ENCODE results near the gene FPR2. TPM values are rescaled to one million over a fixed set of nuclear protein-coding genes. Genes with fewer than 3 reads are reported as not detected.

FPR2 gene
- total RNA-seq, 1 donor from 2014 or later: not detected

GRCh38 chr19:51715850-51716249 lies 45.1 kb upstream of the FPR2 start:
- Histone ChIP-seq H3K27me3 (ENCODE audit: control insufficient read depth, insufficient read depth, low read length) (peaks cover 10% of the 10 kb centered on the region), H3K4me3 (ENCODE audit: low read depth, low read length) (no peak overlapping the region), H3K36me3 (ENCODE audit: control insufficient read depth, insufficient read depth, low read length) (no peaks in the 10 kb centered on the region)
- FAIRE-seq (no peak), DNase-seq (ENCODE audit: low read depth) (no peak)
- no peak for TF ChIP-seq CTCF (IDR thresholded peaks at IDR 0.05; ENCODE audit: insufficient read depth, low read length, severe bottlenecking)

- DNase-seq (ENCODE audit: low read depth) (no peak), FAIRE-seq (no peak)
- peaks cover 12% of the 10 kb centered on the region for H3K27me3 ChIP-seq (ENCODE audit: control insufficient read depth, insufficient read depth, low read length)
- H3K36me3 ChIP-seq (ENCODE audit: control insufficient read depth, insufficient read depth, low read length): no peaks in the 10 kb centered on the region
- no peak for TF ChIP-seq CTCF (IDR thresholded peaks at IDR 0.05; ENCODE audit: insufficient read depth, low read length, severe bottlenecking)
- no peak overlapping the region for H3K4me3 ChIP-seq (ENCODE audit: low read depth, low read length)
Observed at GRCh38 chr19:51716925-51717324, 44.1 kb upstream of the FPR2 start.

- no peak for DNase-seq (ENCODE audit: low read depth)
- Histone ChIP-seq H3K27me3 (ENCODE audit: control insufficient read depth, insufficient read depth, low read length) (peaks cover 14% of the 10 kb centered on the region), H3K36me3 (ENCODE audit: control insufficient read depth, insufficient read depth, low read length) (no peaks in the 10 kb centered on the region), H3K4me3 (ENCODE audit: low read depth, low read length) (no peak overlapping the region)
- no peak for FAIRE-seq
- TF ChIP-seq CTCF (IDR thresholded peaks at IDR 0.05; ENCODE audit: insufficient read depth, low read length, severe bottlenecking): no peak
Observed at GRCh38 chr19:51719251-51719988, 41.6 kb upstream of the FPR2 start.

GRCh38 chr19:51721905-51722304 lies 39.1 kb upstream of the FPR2 start:
- Histone ChIP-seq H3K27me3 (ENCODE audit: control insufficient read depth, insufficient read depth, low read length) (peaks cover 16% of the 10 kb centered on the region), H3K4me3 (ENCODE audit: low read depth, low read length) (no peak overlapping the region), H3K36me3 (ENCODE audit: control insufficient read depth, insufficient read depth, low read length) (no peaks in the 10 kb centered on the region)
- TF ChIP-seq CTCF (IDR thresholded peaks at IDR 0.05; ENCODE audit: insufficient read depth, low read length, severe bottlenecking): no peak
- FAIRE-seq (no peak), DNase-seq (ENCODE audit: low read depth) (no peak)

GRCh38 chr19:51722492-51722891 lies 38.5 kb upstream of the FPR2 start:
- no peaks in the 10 kb centered on the region for H3K36me3 ChIP-seq (ENCODE audit: control insufficient read depth, insufficient read depth, low read length)
- no peak for FAIRE-seq
- no peak for TF ChIP-seq CTCF (IDR thresholded peaks at IDR 0.05; ENCODE audit: insufficient read depth, low read length, severe bottlenecking)
- H3K27me3 ChIP-seq (ENCODE audit: control insufficient read depth, insufficient read depth, low read length): peaks cover 14% of the 10 kb centered on the region
- DNase-seq (ENCODE audit: low read depth): no peak
- no peak overlapping the region for H3K4me3 ChIP-seq (ENCODE audit: low read depth, low read length)

- no peak for TF ChIP-seq CTCF (IDR thresholded peaks at IDR 0.05; ENCODE audit: insufficient read depth, low read length, severe bottlenecking)
- Histone ChIP-seq H3K4me3 (ENCODE audit: low read depth, low read length) (no peak overlapping the region), H3K36me3 (ENCODE audit: control insufficient read depth, insufficient read depth, low read length) (no peaks in the 10 kb centered on the region), H3K27me3 (ENCODE audit: control insufficient read depth, insufficient read depth, low read length) (peaks cover 10% of the 10 kb centered on the region)
- FAIRE-seq (no peak), DNase-seq (ENCODE audit: low read depth) (peak; percentile 47)
Observed at GRCh38 chr19:51724543-51724942, 36.4 kb upstream of the FPR2 start.

Data from bronchial epithelial cell (primary cell).